AG04449 (cell line): ENCODE results near the gene ANKRD10.
"Not testable (repeated sequence)": the region's sequence is repeated elsewhere in the genome, so short reads cannot be mapped to it uniquely, and the experiment has no call there.

ENCODE experiments used
- CTCF ChIA-PET: fragments of 350-600 bp; formaldehyde crosslinking; extraction: SDS; loops from one replicate; lab custom pipeline; 2021; ENCODE audit warnings: antibody characterized with exemption; lab: Yijun Ruan, JAX
- POLR2A ChIA-PET: fragments of 400-600, 350-600 bp; formaldehyde crosslinking; extraction: SDS; loops from one replicate; lab custom pipeline; 2020; ENCODE audit warnings: antibody characterized with exemption, inconsistent platforms; lab: Yijun Ruan, JAX
- DNase-seq: peaks from one replicate; pipeline ENCODE4 v3.0.0-alpha.2; 2010; ENCODE audit warnings: low read depth, low spot score
- H3K4me3 ChIP-seq: 2 replicates; pipeline ENCODE4 v1.5.1; 2011; ENCODE audit warnings: low read depth, mild to moderate bottlenecking, control low read depth, low read length
- TF ChIP-seq, protein P1 (sequence below): IDR thresholded peaks from one replicate; pipeline ENCODE4 v1.5.1; 2011; ENCODE audit warnings: mild to moderate bottlenecking, moderate library complexity, low read length, control low read depth, inconsistent platforms; ENCODE audit not compliant: insufficient read depth; ENCODE audit errors: missing control alignments

The ANKRD10 gene

DNA sequence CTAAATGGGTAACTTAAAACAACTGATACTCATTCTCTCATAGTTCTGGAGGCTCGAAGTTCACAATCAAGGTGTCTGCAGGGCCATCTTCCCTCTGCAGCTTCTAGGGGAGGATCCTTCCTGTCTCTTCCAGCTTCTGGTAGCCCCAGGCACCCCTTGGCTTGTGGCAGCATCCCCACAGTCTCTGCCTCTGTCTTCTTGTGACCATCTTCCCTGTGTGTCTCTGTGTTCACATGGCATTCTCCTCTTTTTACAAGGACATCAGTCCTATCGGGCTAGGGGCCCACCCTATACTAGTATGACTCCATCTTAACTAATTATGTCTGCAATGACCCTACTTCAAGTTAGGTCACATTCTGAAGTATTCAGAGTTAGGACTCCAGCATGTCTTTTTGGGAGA, 73.5 kb downstream of the ANKRD10 start:
- ChIA-PET POLR2A (no interaction called here), CTCF (no interaction called here)
- DNase-seq = no peak
- TF ChIP-seq, protein P1, sequence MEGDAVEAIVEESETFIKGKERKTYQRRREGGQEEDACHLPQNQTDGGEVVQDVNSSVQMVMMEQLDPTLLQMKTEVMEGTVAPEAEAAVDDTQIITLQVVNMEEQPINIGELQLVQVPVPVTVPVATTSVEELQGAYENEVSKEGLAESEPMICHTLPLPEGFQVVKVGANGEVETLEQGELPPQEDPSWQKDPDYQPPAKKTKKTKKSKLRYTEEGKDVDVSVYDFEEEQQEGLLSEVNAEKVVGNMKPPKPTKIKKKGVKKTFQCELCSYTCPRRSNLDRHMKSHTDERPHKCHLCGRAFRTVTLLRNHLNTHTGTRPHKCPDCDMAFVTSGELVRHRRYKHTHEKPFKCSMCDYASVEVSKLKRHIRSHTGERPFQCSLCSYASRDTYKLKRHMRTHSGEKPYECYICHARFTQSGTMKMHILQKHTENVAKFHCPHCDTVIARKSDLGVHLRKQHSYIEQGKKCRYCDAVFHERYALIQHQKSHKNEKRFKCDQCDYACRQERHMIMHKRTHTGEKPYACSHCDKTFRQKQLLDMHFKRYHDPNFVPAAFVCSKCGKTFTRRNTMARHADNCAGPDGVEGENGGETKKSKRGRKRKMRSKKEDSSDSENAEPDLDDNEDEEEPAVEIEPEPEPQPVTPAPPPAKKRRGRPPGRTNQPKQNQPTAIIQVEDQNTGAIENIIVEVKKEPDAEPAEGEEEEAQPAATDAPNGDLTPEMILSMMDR = no peak
- no peak overlapping the region for H3K4me3 ChIP-seq

DNA sequence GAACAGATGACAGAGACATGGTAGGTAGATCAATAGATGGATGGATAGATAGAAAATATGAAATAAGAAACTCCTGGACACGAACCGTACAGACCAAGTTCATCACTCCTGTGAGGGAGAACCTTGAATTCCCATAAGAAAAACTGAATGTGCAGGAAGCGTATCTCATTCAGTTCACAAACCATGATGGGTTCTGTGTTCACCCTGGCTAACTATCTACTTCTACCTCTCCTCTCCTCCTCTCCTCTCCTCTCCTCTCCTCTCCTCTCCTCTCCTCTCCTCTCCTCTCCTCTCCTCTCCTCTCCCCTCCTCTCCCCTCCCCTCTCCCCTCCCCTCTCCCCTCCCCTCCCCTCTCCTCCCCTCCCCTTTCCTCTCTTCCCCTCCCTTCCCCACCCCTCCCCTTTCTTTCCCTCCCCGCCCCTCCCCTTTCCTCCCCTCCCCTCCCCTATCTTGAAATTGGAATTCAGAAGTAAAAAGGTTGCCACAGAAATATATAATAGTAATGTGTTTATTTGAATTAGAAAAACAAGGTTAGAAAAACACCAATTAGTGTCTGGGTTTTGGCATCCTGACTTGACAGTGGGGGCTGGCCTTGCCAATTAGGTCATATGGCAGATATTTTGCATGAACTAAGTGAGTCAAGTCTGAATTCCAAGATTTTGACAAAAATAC, 75.9 kb downstream of the ANKRD10 start:
- no peak for DNase-seq
- ChIA-PET POLR2A (no interaction called here), CTCF (no interaction called here)
- TF ChIP-seq, protein P1 = no peak
- H3K4me3 ChIP-seq = no peak overlapping the region

DNA sequence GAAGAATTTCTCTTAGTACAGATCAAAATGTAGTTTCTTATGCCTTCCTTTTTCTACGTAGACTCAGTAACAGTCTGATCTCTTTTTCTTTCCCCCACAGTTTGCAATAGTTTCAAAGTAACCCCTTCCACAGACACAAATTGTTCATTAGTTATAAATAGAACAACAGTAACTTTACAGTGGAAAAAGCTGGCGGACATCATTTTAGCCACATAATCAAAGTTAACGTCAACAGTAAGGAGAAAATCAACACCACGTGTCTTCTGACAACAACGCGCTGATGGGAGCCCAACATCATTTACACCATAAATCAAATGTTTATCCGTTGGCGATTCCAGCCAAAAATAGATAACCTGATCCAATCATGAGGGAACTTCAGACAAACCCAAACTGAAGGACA, 76.8 kb downstream of the ANKRD10 start:
- POLR2A ChIA-PET = no interaction called here

DNA sequence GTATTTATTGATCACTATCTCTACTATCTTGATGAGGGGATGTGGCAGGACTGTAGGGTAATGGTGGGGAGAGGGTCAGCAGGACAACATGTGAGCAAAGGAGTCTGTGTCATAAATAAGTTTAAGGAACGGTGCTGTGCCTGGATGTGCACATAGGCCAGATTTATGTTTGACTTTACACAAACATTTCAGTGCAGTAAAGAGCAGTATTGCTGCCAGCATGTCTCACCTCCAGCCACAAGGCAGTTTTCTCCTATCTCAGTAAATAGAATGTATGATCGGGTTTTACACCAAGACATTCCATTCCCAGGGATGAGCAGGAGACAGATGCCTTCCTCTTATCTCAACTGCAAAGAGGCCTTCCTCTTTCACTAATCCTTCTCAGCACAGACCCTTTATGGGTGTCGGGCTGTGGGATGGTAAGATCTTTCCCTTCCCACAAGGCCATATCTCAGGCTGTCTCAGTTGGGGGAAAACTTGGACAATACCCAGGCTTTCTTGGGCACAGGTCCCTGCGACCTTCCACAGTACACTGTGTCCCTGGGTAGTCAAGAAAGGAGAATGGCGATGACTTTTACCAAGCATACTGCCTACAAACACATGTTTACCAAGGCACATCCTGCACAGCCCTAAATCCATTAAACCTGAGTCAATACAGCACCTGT, 77.3 kb downstream of the ANKRD10 start:
- CTCF ChIA-PET, POLR2A ChIA-PET, DNase-seq, H3K4me3 ChIP-seq: not testable (repeated sequence)

More for the DNA sequence above, 76.8 kb downstream of the ANKRD10 start:
- no peak for DNase-seq
- TF ChIP-seq, protein P1 = no peak
- H3K4me3 ChIP-seq = no peak overlapping the region
- CTCF ChIA-PET = no interaction called here

DNA sequence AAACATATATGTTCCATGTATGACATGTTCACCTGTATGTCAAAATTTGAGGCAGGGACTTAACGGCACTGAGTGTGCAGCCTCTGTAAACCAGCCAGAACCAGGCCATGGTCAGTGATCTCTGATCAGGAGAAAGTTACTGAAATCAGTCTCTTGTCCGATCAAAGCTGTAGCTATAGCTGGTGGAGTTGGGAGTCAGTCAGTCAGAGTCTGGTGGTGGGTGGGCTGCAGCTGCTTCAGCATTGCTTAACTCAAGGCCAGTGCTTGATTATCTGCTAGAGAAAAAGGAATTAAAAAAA, 78.3 kb downstream of the ANKRD10 start:
- CTCF ChIA-PET = no interaction called here
- H3K4me3 ChIP-seq = no peak overlapping the region
- DNase-seq = no peak
- TF ChIP-seq, protein P1 = no peak
- POLR2A ChIA-PET = no interaction called here

DNA sequence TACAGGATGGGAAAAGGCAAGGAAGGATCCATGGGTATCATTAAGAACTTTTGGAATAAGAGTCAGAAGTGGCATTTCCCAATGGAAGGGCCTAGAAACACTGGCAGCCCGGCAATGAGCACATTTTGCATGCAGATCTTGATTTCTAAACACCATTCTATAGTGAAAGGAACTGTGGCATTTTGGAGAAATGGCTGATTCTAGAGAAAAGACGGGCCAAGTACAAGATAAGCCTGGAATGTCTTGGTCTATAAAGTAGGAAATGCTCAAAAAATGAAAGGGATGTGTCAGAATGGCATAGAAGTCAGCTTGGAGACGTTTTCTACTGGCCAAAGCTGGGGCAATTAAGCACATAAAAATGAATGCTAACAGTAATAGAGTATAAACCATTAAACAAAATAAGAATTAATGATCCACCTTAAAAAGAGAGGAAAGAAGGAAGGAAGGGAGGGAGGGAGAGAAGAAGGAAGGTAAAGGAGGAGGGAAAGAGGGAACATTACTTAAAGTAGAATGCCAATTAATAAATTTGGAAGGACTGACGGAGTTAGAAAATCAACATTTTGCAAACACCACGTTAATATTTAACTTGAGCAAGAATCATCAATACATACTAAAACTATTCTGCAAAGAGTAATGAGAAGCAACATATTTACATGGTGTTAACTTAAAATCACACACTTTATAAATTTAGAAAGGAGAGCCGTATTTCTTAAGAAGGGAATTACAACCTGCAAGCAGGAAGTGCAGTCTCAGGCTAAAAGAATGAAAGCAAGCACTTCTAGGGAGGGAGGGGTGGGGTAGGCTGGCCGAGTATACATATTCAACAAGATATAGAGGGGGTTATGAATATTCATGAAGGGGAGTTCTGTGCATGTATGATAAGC, 78.9 kb downstream of the ANKRD10 start:
- no peak overlapping the region for H3K4me3 ChIP-seq
- POLR2A ChIA-PET = no interaction called here
- CTCF ChIA-PET = no interaction called here
- TF ChIP-seq, protein P1 = no peak
- no peak for DNase-seq
